Measurements from ENCODE around the gene SPRY4. TPM values are rescaled to one million over a fixed set of nuclear protein-coding genes. Genes with fewer than 3 reads are reported as not detected.

The SPRY4 gene
- total and polyA plus RNA-seq, 2 of the 8 experiments (the other 6 are each of a cell fraction or from before 2014, with no cell fraction given) = 59.1 to 113 TPM

DNA sequence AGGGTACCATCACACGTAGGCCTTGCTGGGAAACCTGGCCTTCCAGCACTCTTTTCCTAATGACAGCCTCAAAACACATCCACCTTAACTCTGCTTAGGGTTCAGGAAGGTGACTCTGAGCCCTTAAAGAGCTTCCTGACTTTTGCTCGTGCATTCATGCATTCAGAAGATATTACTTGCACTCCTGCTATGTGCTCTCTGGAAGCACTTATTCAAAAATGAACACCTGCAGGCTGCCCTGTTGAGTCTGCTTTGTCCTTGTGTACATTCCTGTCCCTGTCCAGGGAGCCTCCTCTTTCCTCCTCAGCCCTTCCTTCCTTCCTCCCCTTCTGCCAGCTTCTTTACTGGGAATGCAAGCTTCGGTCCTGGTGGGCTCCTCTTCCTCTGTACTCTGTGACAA is 61.5 kb downstream of the SPRY4 start:
- Histone ChIP-seq H3K9me3 (ENCODE audit: insufficient read depth in 2 of 2, low read depth in 1 of 2, low read length in 1 of 2) (no peaks in the 10 kb centered on the region), H3K18ac (ENCODE audit: extremely low read depth, low read length) (no peak overlapping the region), H3K27me3 (replicated peaks in 1 of 4; ENCODE audit: control insufficient read depth in 3 of 4, extremely low read depth in 1 of 4, insufficient read depth in 3 of 4, low read length in 3 of 4) (no peaks in the 10 kb centered on the region), H2AK5ac (ENCODE audit: low read depth, low read length) (no peak overlapping the region), H4K91ac (replicated peaks; ENCODE audit: insufficient read length, low read length) (no peak overlapping the region), H2BK12ac (ENCODE audit: low read depth, low read length) (peak overlapping the region; percentile 4; the same call in 1 of the 2 replicates), H2BK20ac (ENCODE audit: low read length) (peak overlapping the region; percentile 63; the same call in 1 of the 2 replicates), H3K36me3 (ENCODE audit: control insufficient read depth in 2 of 4, insufficient read depth in 4 of 4, low read length in 3 of 4) (no peaks in the 10 kb centered on the region), H2BK5ac (ENCODE audit: low read depth, low read length) (no peak overlapping the region), H2BK120ac (replicated peaks; ENCODE audit: low read depth, low read length) (no peak overlapping the region), H3K56ac (replicated peaks; ENCODE audit: insufficient read length, low read depth, low read length) (no peak overlapping the region), H4K5ac (ENCODE audit: insufficient read length, low read depth, low read length) (no peak overlapping the region), H3K79me1 (ENCODE audit: low read depth, low read length) (no peaks in the 10 kb centered on the region), H3K27ac (ENCODE audit: low read depth, low read length) (no peak overlapping the region), H3K4ac (replicated peaks; ENCODE audit: insufficient read length, low read depth, low read length) (no peak overlapping the region), H3K14ac (ENCODE audit: insufficient read length) (no peak overlapping the region), H2AFZ (ENCODE audit: low read length) (no peak overlapping the region), H4K20me1 (replicated peaks in 1 of 2; ENCODE audit: control insufficient read depth in 1 of 2, insufficient read depth in 2 of 2, low read length in 2 of 2) (no peaks in the 10 kb centered on the region), H3K23me2 (ENCODE audit: low read depth, low read length) (no peaks in the 10 kb centered on the region), H4K8ac (ENCODE audit: extremely low read depth, insufficient read depth, low read length) (no peak overlapping the region), H3K4me1 (replicated peaks in 1 of 4; ENCODE audit: control insufficient read depth in 3 of 4, insufficient read depth in 4 of 4, low read length in 3 of 4) (peaks cover 0 to 9% (median 4%) of the 10 kb centered on the region in 4 experiments; a peak in 3 of 7 replicates), H3K23ac (ENCODE audit: insufficient read length) (no peak overlapping the region), H3K4me2 (ENCODE audit: insufficient read depth in 1 of 2, low read depth in 2 of 2, low read length in 2 of 2) (no peak overlapping the region), H2BK15ac (ENCODE audit: low read length) (no peak overlapping the region), H3K79me2 (ENCODE audit: control insufficient read depth in 1 of 2, insufficient read depth in 2 of 2, low read length in 2 of 2) (no peaks in the 10 kb centered on the region), H3K4me3 (ENCODE audit: extremely low read depth in 1 of 4, insufficient read depth in 2 of 4, low read depth in 3 of 4, low read length in 4 of 4) (no peak overlapping the region), H3K9ac (replicated peaks in 1 of 4; ENCODE audit: extremely low read depth in 1 of 4, low read depth in 3 of 4, low read length in 3 of 4) (no peak overlapping the region)
- CTCF ChIA-PET (ENCODE audit: partially characterized antibody) = interaction anchor here (0.6 to 1.8 kb wide), 7 partner anchors 14 to 625 kb away, joined by 3 to 4 read pairs (median 3); no protein-coding TSS in a partner anchor
- POLR2A ChIA-PET (ENCODE audit: partially characterized antibody) = interaction anchor here (0.8 to 1.5 kb wide), 4 partner anchors 14 to 76 kb away, joined by 3 to 4 read pairs (median 3); no protein-coding TSS in a partner anchor
- FAIRE-seq (no peak), DNase-seq (ENCODE audit: low read depth in 1 of 2, low spot score in 2 of 2) (no peak)
- 71% methylated on average over 3 of the region's 3 CpGs; no CpG with 5 or more reads in 1 of the 2 experiments for WGBS, 2 experiments (ENCODE audit: extremely low coverage in 1 of 2, insufficient coverage in 1 of 2, insufficient read length in 1 of 2, insufficient replicate concordance in 2 of 2, low coverage in 1 of 2, low lambda C conversion rate in 2 of 2, missing lambda C conversion rate in 1 of 2)
- TF ChIP-seq CHD1 (IDR thresholded peaks at IDR 0.05; ENCODE audit: low read depth, low read length) = no peak
- TF ChIP-seq HDAC6 (IDR thresholded peaks at IDR 0.05; ENCODE audit: low read depth, low read length) = no peak
- no peak for TF ChIP-seq POU5F1 (IDR thresholded peaks at IDR 0.05; ENCODE audit: low read depth, low read length)
- TF ChIP-seq, protein P1, sequence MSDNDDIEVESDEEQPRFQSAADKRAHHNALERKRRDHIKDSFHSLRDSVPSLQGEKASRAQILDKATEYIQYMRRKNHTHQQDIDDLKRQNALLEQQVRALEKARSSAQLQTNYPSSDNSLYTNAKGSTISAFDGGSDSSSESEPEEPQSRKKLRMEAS (IDR thresholded peaks at IDR 0.05) = no peak
- TF ChIP-seq TCF12 (IDR thresholded peaks at IDR 0.05; ENCODE audit: low read depth, low read length) = no peak
- no peak for TF ChIP-seq TBP (IDR thresholded peaks at IDR 0.05; ENCODE audit: low read depth, low read length)
- no peak for TF ChIP-seq RAD21 (IDR thresholded peaks at IDR 0.05 in 1 of 2, conservative IDR thresholded peaks at IDR 0.05 in 1 of 2; ENCODE audit: low read depth in 2 of 2, low read length in 2 of 2)
- TF ChIP-seq RBBP5 (IDR thresholded peaks at IDR 0.05; ENCODE audit: borderline replicate concordance, low read depth, low read length) = no peak
- no peak for TF ChIP-seq JUN (IDR thresholded peaks at IDR 0.05; ENCODE audit: low read depth, low read length)
- no peak for TF ChIP-seq FOSL1 (IDR thresholded peaks at IDR 0.05; ENCODE audit: insufficient read depth, low read depth, low read length)
- no peak for TF ChIP-seq KDM1A (IDR thresholded peaks at IDR 0.05; ENCODE audit: borderline replicate concordance, low read length)
- TF ChIP-seq SIRT6 (IDR thresholded peaks at IDR 0.05; ENCODE audit: low read length) = no peak
- no peak for TF ChIP-seq CBX5 (IDR thresholded peaks at IDR 0.05; ENCODE audit: low read depth, low read length)
- no peak for TF ChIP-seq BACH1 (IDR thresholded peaks at IDR 0.05; ENCODE audit: low read length)

Measured in H1 (cell line).